ENCODE data around the gene R3HDM1.

DNA sequence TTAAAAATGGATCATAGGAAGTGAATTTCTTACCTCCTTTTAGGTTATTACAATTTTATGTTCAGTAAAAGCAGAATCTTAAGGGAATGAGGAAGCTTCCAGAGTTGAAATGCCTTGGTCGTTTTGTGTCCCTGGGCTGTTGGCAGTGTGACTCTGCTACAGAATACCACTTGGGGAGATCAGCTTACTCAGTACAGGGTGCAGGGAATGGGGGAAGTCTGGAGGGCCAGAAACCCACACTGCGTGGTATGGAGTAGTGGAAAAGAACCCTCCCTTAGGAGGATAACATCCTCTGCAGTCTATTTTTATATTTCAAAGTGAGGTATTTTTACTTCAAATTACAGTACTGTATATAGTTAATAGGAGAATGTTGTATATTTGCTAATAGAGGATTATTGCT lies 51.1 kb downstream of the R3HDM1 start:
- TF ChIP-seq SUZ12 (IDR thresholded peaks at IDR 0.05; ENCODE audit: extremely low read depth, insufficient read depth, insufficient read length) (no peak), YY1 (IDR thresholded peaks at IDR 0.05; ENCODE audit: insufficient read depth, insufficient read length) (no peak)

Data from NT2/D1 (cell line).